UCSD-AML1 (cell line): ENCODE measurements around the gene PALLD.

Source experiments
- DNase-seq: peaks from one replicate; lab custom pipeline; 2025; ENCODE audit not compliant: unreplicated experiment; lab: John Stamatoyannopoulos, UW

PALLD gene

DNA sequence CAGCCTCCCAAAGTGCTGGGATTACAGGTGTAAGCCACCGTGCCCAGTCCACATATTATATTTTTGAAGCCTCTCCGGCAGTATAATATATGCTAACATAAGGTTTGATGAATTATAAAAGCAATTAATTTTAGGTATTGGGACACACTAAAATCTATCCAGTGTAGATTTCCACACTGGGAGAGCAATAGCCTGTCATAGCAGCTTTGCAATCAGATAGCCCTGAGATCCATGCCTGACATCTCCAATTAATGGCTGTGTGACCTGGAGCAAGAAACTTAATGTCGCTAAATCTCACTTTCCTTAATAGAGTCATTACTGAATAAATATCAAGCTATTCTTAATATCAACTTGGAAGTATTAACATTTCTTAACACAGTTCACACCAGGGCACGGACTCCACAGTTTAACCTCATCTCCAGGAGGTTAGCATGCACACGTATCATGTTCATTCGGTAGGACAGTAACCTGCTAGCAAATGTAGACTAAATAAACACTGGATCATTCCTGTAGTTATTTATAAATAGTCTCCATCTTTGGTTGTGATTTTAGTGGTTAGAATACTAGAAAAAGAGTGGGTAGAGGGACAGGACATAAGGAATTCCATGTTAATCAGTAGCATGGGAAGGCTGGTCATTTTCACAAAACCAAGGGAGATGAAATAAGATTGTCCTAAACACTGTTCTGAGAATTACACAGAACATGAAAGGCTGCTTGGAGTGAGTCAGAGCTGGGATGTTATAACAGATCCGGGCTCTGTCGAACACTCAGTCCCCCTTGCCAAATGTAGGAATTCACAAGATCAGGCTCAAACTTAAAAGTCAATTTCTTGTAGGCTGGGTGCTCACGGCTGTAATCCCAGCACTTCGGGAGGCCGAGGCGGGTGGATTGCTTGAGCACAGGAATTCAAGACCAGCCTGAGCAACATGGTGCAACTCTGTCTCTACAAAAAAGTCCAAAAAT is 254.7 kb downstream of the PALLD start:
- DNase-seq: no peak

DNA sequence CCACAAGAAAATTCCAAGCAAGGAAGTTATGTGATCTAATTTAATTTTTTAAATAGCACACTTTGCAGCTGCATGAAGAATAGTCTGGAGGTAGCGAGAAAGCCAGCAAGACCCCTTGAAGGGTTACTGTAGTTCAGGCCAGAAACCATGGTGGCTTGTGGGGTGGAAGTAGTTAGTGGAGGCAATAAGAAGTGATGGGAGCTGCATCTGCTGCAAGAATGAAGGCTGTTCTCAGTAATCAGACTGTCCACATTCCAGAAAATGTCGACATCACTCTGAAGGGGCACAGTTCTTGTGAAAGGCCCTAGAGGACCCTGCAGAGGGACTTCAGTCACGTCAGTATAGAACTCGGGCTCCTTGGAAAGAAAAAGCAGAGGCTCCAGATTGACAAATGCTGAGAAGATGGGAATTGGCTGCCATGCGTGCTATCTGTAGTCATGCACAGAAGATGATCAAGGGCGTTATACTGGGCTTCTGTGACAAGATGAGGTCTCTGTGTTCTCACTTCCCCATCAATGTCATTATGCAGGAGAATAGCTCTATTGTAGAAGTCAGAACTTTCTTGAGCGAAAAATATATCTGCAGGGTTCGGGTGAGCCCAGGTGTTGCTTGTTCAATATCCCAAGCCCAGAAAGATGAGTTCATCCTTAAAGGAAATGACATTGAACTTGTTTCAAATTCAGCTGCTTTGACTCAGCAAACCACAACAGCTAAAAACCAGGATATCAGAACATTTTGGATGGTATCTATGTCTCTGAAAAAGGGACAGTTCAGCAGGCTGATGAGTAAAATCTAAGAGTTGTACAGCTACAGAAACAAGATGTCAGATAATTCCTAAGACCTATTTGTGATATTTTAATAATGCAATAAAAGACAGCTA is 259.0 kb downstream of the PALLD start:
- DNase-seq: no peak

DNA sequence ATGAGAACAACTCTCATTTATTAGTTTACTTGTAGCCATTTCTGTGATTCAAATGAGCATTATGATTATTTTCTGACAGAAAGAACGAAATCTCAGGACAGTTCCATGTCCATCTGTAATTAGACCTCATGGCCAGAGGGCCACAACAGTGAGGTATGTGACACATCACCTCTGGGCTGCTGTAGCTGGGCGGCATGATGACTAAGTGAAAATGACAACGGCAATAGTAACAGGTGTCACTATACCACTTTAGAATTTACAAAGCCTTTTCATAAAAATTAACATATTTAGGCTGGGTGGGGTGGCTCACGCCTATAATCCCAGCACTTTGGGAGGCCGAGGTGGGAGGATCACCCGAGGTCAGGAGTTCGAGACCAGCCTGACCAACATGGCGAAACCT is 260.6 kb downstream of the PALLD start:
- no peak for DNase-seq

DNA sequence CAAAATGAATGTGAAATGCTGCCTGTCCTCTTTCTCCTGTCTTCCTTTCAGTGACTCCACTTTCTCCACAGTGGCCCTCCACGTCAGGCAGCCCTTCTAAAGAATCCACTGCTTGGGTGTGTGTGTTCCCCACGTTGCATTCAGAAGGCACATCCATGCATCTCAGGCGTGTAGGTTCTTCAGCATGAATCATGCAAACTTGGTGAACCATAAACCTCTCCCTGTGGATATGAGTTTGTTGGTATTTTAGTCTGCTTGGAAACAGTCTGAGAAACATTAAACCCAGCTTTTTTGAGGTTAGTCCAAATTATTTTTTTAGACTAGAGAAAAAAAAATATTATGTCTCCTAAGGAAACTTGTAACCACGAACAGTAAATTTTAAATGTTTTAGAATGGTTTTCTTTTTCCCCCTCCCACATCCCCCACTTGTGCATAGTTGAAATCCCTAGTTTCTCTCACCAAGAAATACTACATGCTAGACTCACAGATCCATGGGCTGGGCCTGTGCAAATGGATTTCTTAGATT is 261.6 kb downstream of the PALLD start:
- DNase-seq: no peak

DNA sequence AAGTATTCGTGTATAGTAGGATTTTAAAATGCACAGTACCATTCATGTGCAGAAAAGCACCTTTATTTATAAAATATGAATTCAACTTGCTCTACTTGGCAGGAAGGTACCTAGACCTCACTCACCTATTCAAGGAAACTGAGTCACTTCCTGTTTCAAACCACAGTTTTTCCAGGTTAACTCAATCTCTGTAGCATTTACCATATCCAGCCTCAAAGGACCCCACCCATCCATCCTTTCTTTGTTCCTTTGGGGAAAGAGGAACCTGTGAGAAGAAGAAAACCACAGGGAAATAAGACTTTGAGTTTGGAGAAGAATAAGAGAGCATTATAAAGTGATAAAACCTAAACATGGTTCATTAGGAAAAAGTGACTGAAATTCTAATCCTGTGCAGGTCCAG is 262.5 kb downstream of the PALLD start:
- DNase-seq: no peak

DNA sequence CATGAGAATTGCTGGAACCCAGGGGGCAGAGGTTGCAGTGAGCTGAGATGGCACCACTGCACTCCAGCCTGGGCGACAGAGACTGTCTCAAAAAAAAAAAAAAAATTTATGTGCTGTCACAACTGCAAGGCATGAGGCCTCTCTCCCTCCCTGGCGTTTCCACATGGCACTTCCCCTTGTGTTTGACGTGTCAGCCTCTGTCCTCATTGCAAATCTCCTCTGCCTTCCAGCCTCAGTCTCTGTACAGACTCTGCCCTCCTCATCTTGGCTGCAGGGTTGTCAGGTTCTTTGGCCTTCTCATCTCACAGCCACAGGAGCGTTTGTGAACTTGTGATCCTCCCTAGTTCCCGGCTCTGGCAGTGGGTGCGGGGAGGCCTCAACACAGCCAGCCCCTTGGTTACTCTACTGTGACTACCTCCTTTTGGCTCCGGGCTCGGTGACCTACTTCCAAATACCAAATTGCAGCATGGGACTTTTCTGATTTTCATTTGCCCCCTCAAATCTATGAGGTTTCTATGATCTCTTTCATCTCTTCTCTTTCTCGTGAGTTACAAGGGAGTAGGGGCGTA is 263.2 kb downstream of the PALLD start:
- no peak for DNase-seq

DNA sequence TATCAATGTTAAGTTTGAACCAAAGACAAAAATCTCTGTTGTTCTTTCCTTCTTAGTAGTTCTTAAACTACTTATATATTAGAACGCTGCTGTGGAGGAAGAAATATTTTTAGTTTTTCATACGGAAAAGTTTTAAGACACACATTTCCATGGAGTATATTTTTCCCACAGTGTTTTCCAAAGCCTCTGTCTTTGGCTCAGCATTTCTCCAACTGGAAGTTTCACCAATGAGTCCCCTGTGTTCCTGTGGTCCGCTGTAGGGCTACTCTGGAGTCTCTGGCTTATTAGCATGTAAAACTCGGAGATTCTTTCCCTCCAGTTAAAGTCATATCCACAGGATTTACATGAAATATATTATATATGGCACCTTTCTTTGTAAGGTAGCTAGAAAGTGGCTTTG is 264.2 kb downstream of the PALLD start:
- no peak for DNase-seq

DNA sequence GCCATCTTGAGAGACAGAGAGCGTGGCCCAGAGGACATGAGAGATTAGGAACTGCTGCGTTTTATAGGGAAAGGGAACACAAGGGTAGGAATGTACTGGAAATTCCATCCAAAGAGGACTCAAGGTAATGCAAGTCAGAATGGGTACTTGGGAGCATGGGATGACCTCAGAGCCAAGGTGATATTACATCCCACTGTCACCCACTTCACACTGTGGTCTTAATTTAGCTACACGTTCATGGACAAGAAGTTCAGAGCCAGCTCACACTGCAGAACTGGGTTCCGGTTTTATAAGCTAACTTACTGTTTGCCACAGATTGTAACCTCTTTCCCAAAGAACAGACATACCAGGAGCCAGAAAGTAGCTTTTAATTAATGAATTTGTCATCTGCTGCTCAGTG is 268.5 kb downstream of the PALLD start:
- no peak for DNase-seq

DNA sequence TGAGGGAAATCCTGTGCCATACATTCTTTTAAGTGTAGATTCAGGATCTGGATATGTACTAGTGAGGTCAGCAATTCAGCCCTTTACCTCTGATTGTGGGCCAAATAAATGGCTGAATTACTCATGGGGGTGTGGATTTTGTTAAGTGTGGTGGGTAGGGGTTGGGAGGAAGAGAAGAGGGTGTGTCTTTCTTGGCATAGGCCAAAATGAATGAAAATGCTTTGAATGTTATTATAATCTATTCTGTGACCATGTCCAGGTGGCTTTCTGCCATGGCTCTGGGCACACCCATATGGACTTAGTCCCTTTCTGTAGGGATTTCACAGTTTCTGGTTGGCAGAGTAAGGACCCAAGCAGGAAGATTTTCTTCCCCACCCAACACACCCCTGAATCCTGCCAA is 268.9 kb downstream of the PALLD start:
- DNase-seq: no peak

DNA sequence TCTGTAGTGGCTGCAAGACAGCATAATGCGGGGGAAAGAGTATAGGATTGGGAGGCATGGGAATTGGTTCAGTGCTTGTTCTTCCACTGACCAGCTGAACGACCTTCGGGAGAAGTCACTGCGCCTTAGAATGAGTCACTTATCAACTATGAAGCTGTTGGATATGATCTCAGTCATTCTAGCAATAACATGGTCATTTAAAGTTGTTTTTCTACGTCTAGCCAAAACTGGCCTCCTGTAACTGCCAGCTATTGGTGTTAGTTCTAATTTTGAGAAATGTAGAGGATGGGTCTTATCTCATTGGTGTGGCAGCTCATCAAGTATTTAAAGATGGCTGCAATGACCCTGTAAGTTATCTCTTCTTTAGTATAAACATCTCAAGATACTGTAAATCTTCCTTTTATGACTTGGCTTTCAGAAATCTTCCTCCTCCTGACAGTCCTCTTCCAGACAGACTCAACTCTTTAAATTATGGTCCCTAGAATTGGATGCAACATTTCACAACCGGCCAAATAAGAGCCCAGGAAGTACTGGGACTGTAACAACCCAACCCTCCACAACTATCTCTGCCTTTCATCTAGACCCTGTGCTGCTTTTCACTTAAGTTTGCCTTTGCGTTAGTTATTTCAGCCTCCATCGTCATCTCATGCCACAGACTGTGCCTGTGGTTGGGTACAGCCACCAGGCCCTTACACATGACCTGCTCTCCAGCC is 269.9 kb downstream of the PALLD start:
- no peak for DNase-seq

DNA sequence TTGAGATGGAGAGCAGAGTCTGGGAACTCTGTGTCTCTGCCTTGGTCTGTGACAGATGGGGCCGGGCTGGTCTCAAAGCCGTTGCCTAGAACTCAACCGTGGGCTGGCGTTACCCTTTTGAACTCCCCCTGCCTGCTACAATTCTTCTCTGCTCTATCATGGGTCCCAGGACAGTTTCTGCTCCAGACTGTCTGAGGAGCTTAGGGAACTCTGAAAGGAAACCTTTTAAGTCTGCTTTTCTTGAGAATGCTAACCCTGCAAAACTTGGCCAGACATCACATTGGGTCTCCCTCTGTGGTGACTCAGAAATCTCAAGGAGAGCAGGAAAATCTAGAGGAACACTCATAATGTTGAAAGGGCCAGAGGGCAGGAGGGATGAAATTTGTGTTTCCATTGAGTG is 272.6 kb downstream of the PALLD start:
- no peak for DNase-seq

DNA sequence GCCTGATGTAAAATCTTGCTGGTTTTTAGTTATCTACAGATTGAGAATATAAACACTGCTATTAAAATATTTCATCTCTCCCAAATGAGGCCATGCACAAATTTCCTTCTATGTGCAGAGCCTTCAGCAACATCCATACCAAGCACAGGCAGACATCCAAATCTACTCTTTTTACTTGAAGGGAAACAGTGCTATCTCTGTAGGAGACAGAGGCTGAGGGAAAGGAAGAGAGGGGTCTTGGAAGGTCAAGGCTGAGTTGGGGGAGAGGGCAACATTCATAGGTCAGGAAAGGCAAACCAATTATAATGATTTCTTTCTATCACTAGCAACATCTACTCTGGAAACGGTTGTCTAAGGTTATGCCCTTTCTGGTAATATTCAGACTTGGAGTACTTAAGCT is 273.0 kb downstream of the PALLD start:
- no peak for DNase-seq

DNA sequence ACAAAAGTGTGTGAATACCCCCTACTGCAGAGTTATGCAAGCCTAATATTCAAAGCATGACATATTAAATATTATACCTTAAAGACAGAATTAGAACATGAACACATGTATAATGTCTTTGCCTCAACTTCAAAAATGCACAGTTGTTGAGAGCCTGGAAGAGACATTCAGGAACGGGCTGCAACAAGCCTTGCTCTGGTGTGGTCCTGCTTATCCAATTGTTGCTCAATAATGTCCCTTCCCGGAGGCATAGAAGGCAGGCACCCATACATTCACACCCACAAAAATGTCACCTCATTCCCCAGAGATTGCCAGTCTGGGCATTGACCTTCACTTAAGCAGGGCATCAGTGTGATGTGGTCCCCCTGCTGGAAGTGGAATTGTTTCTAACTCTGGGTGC is 274.4 kb downstream of the PALLD start:
- no peak for DNase-seq

DNA sequence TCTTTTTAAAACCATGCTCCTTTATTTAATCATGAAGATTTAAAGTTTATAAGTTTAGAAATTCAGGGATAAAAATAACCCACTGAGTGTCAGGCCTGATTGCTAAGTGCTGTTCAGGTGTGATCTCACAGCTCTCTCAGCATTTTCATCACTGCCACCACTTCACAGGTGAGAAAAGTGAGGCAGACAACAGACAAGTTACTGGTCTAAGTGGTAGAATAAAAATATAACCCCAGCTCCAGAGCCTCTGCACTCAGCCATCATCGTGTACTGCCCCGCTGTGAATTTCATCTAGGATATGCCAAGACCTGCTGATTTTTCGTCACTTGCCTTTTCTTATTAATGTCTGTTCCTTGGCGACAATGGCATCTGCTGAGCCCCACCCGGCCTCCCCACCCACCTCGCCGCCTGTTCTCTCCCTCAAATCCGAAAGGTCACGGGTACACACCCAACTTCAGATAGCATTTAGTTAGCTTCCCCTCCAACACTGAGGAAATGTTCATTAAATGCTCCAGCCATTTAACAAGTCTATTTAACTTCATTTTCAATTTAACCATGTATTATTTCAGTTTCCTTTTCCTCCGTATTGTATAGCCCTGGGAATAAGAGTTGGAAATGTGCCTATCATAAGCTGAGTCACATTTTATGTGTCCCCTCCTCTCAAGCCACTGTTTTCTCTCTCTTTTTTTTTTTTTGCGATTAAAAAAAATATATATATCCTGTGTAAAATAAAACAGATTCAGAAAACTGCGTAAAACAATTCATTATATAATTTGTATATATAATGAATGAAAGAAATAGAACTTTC is 276.7 kb downstream of the PALLD start:
- DNase-seq: no peak

DNA sequence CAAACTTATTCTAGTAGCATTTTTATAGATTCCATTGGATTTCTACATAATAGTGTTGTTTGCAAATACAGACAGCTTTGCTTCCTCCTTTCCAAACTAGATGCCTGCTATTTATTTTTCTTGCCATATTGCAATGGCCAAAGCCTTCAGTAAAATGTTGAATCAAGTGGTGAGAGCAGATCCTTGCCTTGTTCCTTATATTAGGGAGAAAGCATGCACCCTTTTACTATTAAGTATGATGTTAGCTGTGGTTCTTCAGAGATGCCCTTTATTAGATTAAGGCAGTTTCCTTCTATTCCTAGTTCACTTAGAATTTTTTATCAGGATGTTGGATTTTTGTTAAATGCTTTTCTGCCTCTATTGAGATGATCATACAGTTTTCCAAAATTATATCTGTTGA is 279.5 kb downstream of the PALLD start:
- no peak for DNase-seq

DNA sequence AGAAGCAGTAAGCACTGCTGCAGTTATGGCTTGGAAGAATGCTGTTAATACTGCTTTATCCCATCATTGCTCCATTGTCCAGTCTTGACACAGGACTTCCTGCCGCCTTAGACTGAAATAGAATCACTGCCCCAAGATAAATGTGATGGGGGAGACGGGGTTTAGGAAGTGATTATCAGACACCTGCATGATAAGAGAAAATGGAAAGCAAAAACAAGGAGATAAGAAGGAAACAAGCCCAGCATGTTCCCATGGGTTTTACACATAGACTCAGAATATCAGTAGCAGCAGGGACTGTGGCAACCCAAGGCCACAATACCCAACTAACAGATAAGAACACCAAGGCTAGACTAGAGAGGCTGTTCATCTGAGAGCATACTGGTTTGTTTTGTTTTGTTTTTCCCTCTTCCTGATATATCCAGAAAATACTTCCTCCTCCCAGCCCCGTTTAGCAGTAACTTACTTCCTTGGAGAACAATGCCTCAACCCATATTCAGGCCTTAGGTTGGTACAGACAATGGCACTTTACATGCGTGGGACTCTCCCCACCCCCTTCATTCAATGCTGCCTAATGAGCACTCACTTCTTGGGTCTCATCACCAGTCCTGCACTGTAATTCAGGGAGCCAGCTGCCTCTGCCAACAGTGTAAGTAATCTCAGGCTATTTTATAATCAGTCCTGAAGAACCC is 280.6 kb downstream of the PALLD start:
- no peak for DNase-seq

DNA sequence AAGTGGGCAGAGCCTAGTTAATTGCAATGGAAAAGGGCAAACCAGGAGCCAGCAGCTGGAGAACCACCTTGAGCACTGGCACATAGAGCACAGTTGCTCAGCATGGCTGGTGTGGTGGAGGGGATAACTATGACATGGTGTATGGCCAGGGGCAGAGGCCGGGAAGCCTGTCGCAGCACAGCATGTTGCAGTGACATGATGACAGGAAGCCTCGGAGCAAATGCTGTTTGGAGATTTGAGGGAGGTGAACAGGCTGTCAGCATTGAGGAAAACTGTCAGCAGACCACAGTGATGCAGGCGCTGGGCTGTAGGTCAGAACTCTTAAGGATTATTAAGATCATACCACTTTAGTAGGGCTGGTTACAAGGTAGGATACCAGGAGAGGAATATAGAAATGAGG is 284.5 kb downstream of the PALLD start:
- DNase-seq: no peak

DNA sequence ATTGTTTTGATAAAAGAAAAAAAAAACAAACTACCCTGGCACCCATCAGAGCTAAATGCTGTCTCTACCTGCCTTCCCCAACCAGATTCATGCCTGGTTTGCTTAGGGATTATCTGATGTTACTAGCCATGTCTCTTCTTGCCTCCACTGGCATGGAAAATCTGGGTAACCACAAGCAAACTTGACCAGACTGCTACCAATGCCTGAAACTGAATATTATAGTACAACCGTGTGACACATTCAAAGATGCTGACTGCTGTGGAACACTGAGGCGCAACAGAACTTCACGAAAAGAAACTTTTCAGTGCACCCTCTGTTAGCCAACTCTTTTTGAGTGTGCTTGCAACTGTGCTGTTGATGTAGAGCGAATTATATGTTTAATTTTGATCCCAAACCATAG is 285.1 kb downstream of the PALLD start:
- no peak for DNase-seq

DNA sequence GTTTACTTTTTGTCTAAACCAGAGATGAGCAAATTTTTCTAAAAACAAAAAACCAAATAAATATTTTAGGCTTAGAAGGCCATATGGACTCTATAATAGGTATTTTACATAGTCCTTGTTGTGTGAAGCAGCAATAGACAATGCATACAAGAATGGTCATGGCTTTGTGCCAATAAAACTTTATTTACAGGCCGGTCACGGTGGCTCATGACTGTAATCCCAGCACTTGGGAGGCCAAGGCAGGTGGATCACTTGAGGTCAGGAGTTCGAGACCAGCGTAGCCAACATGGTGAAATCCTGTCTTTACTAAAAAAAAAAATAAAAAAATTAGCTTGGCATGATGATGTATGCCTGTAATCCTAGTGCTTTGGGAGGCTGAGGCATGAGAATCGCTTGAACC is 285.6 kb downstream of the PALLD start:
- DNase-seq: no peak
